GM18868 (cell line): ENCODE data around the gene USP31.

Experiments used
- ATAC-seq: cut with Tn5 transposase; IDR thresholded peaks from one replicate; pipeline ENCODE4 v1.9.1; 2021; ENCODE audit warnings: mild to moderate bottlenecking, moderate library complexity; ENCODE audit not compliant: unreplicated experiment

Gene USP31

GRCh38 chr16:23025692-23026307 is 123.5 kb downstream of the USP31 start:
- no peak for ATAC-seq

GRCh38 chr16:23024044-23024443 is 125.2 kb downstream of the USP31 start:
- ATAC-seq: no peak

- no peak for ATAC-seq
Measured at GRCh38 chr16:23020084-23020483, 129.2 kb downstream of the USP31 start.

- ATAC-seq: no peak
Measured at GRCh38 chr16:23016368-23016767, 132.9 kb downstream of the USP31 start.

GRCh38 chr16:23015580-23015979 is 133.7 kb downstream of the USP31 start:
- no peak for ATAC-seq

GRCh38 chr16:23014592-23014991 is 134.7 kb downstream of the USP31 start:
- no peak for ATAC-seq
